Muscle of leg (tissue), 11 donors: ENCODE data around the gene POLA1. TPM values are rescaled to one million over a fixed set of nuclear protein-coding genes. Genes with fewer than 3 reads are reported as not detected.
"Not testable (repeated sequence)": the region's sequence is repeated elsewhere in the genome, so short reads cannot be mapped to it uniquely, and the experiment has no call there.

Experiments used
- DNase-seq: peaks from one replicate; pipeline ENCODE4 v3.0.0; 2013
- H3K27ac ChIP-seq: one replicate; pipeline ENCODE4 v1.5.1; 2013; ENCODE audit warnings: mild to moderate bottlenecking, low read length, control low read depth
- H3K27me3 ChIP-seq: one replicate; pipeline ENCODE4 v1.6.1; 2013; ENCODE audit warnings: low read length; ENCODE audit not compliant: control insufficient read depth, insufficient read depth
- H3K36me3 ChIP-seq: one replicate; pipeline ENCODE4 v1.6.1; 2013; ENCODE audit warnings: low read length; ENCODE audit not compliant: control insufficient read depth, insufficient read depth
- H3K4me1 ChIP-seq: one replicate; pipeline ENCODE4 v1.6.1; 2013; ENCODE audit warnings: low read length; ENCODE audit not compliant: control insufficient read depth, insufficient read depth
- H3K4me3 ChIP-seq: one replicate; pipeline ENCODE4 v1.5.1; 2013; ENCODE audit warnings: low read length, control low read depth
- H3K9me3 ChIP-seq: replicated peaks from 2 replicates; pipeline ENCODE4 v1.6.1; 2013; ENCODE audit warnings: low read depth, low read length; ENCODE audit not compliant: control insufficient read depth
- WGBS: methylation state at CpG from one replicate; pipeline ENCODE4 v1.1.5; 2013; ENCODE audit warnings: missing lambda C conversion rate; ENCODE audit not compliant: insufficient coverage; 5-methylcytosine and 5-hydroxymethylcytosine counted together
- polyA plus RNA-seq, 8 donors: library from polyadenylated mRNA; unstranded; fragments of 120-200 nt; gene quantifications; one replicate each; pipeline versions ENCODE4 v1.2.1 to v1.2.3, GENCODE V29; 2013; ENCODE audit warnings: inconsistent platforms in 1 of 8, low replicate concordance in 1 of 8; ENCODE audit not compliant: insufficient read length in 8 of 8, insufficient read depth in 1 of 8
- total RNA-seq: library from RNA; stranded (reverse); fragments of 120-200 nt; gene quantifications from one replicate; pipeline ENCODE4 v1.2.4, GENCODE V29; 2013

POLA1 gene
- total and polyA plus RNA-seq, 9 donors: 10.9 to 19.9 (median 16.3) TPM

- Histone ChIP-seq H3K4me1 (no peaks in the 10 kb centered on the region), H3K27me3 (peaks cover 4% of the 10 kb centered on the region), H3K9me3 (no peaks in the 10 kb centered on the region), H3K36me3 (no peaks in the 10 kb centered on the region), H3K27ac (no peak overlapping the region), H3K4me3 (no peak overlapping the region)
- WGBS: no CpG with 5 or more reads among the region's 2 CpGs
- no peak for DNase-seq
These were observed 82.2 kb downstream of the POLA1 start for GRCh38 chrX:24775891-24776290.

- H3K36me3 ChIP-seq: no peaks in the 10 kb centered on the region
- no CpG with 5 or more reads among the region's 1 CpG for WGBS
- DNase-seq: no peak
- no peaks in the 10 kb centered on the region for H3K4me1 ChIP-seq
- no peak overlapping the region for H3K4me3 ChIP-seq
- H3K27me3 ChIP-seq: peaks cover 4% of the 10 kb centered on the region
- H3K9me3 ChIP-seq: no peaks in the 10 kb centered on the region
- H3K27ac ChIP-seq: no peak overlapping the region
These were observed 83.9 kb downstream of the POLA1 start for GRCh38 chrX:24777660-24778059.

GRCh38 chrX:24782011-24782410, 88.3 kb downstream of the POLA1 start:
- Histone ChIP-seq H3K4me1 (no peaks in the 10 kb centered on the region), H3K27me3 (no peaks in the 10 kb centered on the region), H3K9me3 (no peaks in the 10 kb centered on the region), H3K27ac (no peak overlapping the region), H3K36me3 (no peaks in the 10 kb centered on the region), H3K4me3 (no peak overlapping the region)
- DNase-seq: no peak
- no CpG with 5 or more reads among the region's 1 CpG for WGBS

- no peak overlapping the region for H3K27ac ChIP-seq
- no peak for DNase-seq
- H3K4me3 ChIP-seq: no peak overlapping the region
- WGBS: no CpG with 5 or more reads among the region's 4 CpGs
- H3K4me1 ChIP-seq: no peaks in the 10 kb centered on the region
- no peaks in the 10 kb centered on the region for H3K27me3 ChIP-seq
- no peaks in the 10 kb centered on the region for H3K36me3 ChIP-seq
- no peaks in the 10 kb centered on the region for H3K9me3 ChIP-seq
These were observed 95.3 kb downstream of the POLA1 start for GRCh38 chrX:24789047-24789446.

GRCh38 chrX:24790166-24790565, 96.4 kb downstream of the POLA1 start:
- H3K4me3 ChIP-seq: no peak overlapping the region
- no peaks in the 10 kb centered on the region for H3K27me3 ChIP-seq
- H3K9me3 ChIP-seq: no peaks in the 10 kb centered on the region
- H3K36me3 ChIP-seq: no peaks in the 10 kb centered on the region
- no peaks in the 10 kb centered on the region for H3K4me1 ChIP-seq
- WGBS: no CpG with 5 or more reads among the region's 3 CpGs
- DNase-seq: no peak
- H3K27ac ChIP-seq: no peak overlapping the region

- H3K4me3 ChIP-seq: no peak overlapping the region
- DNase-seq: no peak
These were observed 102.5 kb downstream of the POLA1 start for GRCh38 chrX:24796204-24796603.

GRCh38 chrX:24799078-24799477, 105.4 kb downstream of the POLA1 start:
- DNase-seq: peak; percentile 22
- H3K9me3 ChIP-seq: no peaks in the 10 kb centered on the region
- H3K4me1 ChIP-seq: no peaks in the 10 kb centered on the region
- peak overlapping the region; percentile 7 for H3K27ac ChIP-seq
- H3K36me3 ChIP-seq: no peaks in the 10 kb centered on the region
- peaks cover 4% of the 10 kb centered on the region for H3K27me3 ChIP-seq
- H3K4me3 ChIP-seq: no peak overlapping the region
- WGBS: no CpG with 5 or more reads among the region's 4 CpGs

More at GRCh38 chrX:24796204-24796603, 102.5 kb downstream of the POLA1 start:
- H3K36me3 ChIP-seq: no peaks in the 10 kb centered on the region
- H3K27me3 ChIP-seq: peaks cover 4% of the 10 kb centered on the region
- H3K9me3 ChIP-seq: no peaks in the 10 kb centered on the region
- no peaks in the 10 kb centered on the region for H3K4me1 ChIP-seq
- H3K27ac ChIP-seq: no peak overlapping the region

GRCh38 chrX:24799565-24799964, 105.8 kb downstream of the POLA1 start:
- no peaks in the 10 kb centered on the region for H3K4me1 ChIP-seq
- H3K9me3 ChIP-seq: no peaks in the 10 kb centered on the region
- 20% methylated on average over 1 of the region's 2 CpGs for WGBS
- peaks cover 4% of the 10 kb centered on the region for H3K27me3 ChIP-seq
- no peaks in the 10 kb centered on the region for H3K36me3 ChIP-seq
- no peak overlapping the region for H3K27ac ChIP-seq
- no peak for DNase-seq
- no peak overlapping the region for H3K4me3 ChIP-seq

GRCh38 chrX:24805201-24805600, 111.5 kb downstream of the POLA1 start:
- H3K36me3 ChIP-seq: no peaks in the 10 kb centered on the region
- WGBS: 59% methylated on average over 3 of the region's 7 CpGs

GRCh38 chrX:24819807-24820206, 126.1 kb downstream of the POLA1 start:
- H3K36me3 ChIP-seq, DNase-seq, H3K27me3 ChIP-seq, H3K9me3 ChIP-seq, H3K4me3 ChIP-seq, H3K4me1 ChIP-seq, H3K27ac ChIP-seq: not testable (repeated sequence)
- no CpG with 5 or more reads among the region's 2 CpGs for WGBS

More at GRCh38 chrX:24805201-24805600, 111.5 kb downstream of the POLA1 start:
- DNase-seq: no peak
- no peak overlapping the region for H3K27ac ChIP-seq
- peaks cover 6% of the 10 kb centered on the region for H3K27me3 ChIP-seq
- no peaks in the 10 kb centered on the region for H3K4me1 ChIP-seq
- no peak overlapping the region for H3K4me3 ChIP-seq
- H3K9me3 ChIP-seq: no peaks in the 10 kb centered on the region

GRCh38 chrX:24828147-24828546, 134.4 kb downstream of the POLA1 start:
- no peak overlapping the region for H3K4me3 ChIP-seq
- H3K27ac ChIP-seq: no peak overlapping the region
- no peaks in the 10 kb centered on the region for H3K9me3 ChIP-seq
- no peaks in the 10 kb centered on the region for H3K4me1 ChIP-seq
- DNase-seq: no peak
- H3K36me3 ChIP-seq: peaks cover 6% of the 10 kb centered on the region
- 80% methylated on average over 1 of the region's 2 CpGs for WGBS
- no peaks in the 10 kb centered on the region for H3K27me3 ChIP-seq
